ENCODE data around the gene TIMP4.

The TIMP4 gene

GRCh38 chr3:12158387-12159226 lies at the start of gene TIMP4:
TSS of gene TIMP4 (minus strand) at chr3:12158912. CDS start at chr3:12158840, 72 bp downstream.
- no peak for DNase-seq

GRCh38 chr3:12205171-12205570 lies 46.5 kb upstream of the TIMP4 start:
- no peak for DNase-seq

GRCh38 chr3:12201813-12202212 lies 43.1 kb upstream of the TIMP4 start:
- no peak for DNase-seq

GRCh38 chr3:12198301-12198700 lies 39.6 kb upstream of the TIMP4 start:
- no peak for DNase-seq

- no peak for DNase-seq
These were observed 38.8 kb upstream of the TIMP4 start for GRCh38 chr3:12197475-12197874.

- DNase-seq, result no peak
These were observed 38.0 kb upstream of the TIMP4 start for GRCh38 chr3:12196684-12197083.

- DNase-seq, result no peak
These were observed 36.5 kb upstream of the TIMP4 start for GRCh38 chr3:12195231-12195630.

GRCh38 chr3:12194669-12195161 lies 36.0 kb upstream of the TIMP4 start:
- DNase-seq, result no peak

- DNase-seq, result no peak
These were observed 35.5 kb upstream of the TIMP4 start for GRCh38 chr3:12194209-12194608.

- peak; percentile 10 for DNase-seq
These were observed 34.9 kb upstream of the TIMP4 start for GRCh38 chr3:12193485-12194165.

- no peak for DNase-seq
These were observed 34.2 kb upstream of the TIMP4 start for GRCh38 chr3:12192655-12193484.

- no peak for DNase-seq
These were observed 33.5 kb upstream of the TIMP4 start for GRCh38 chr3:12192173-12192572.

GRCh38 chr3:12191559-12191958 lies 32.8 kb upstream of the TIMP4 start:
- DNase-seq, result no peak

GRCh38 chr3:12190832-12191231 lies 32.1 kb upstream of the TIMP4 start:
- DNase-seq, result no peak

- DNase-seq, result no peak
These were observed 31.6 kb upstream of the TIMP4 start for GRCh38 chr3:12190221-12190807.

GRCh38 chr3:12188681-12189287 lies 30.1 kb upstream of the TIMP4 start:
- DNase-seq, result no peak

GRCh38 chr3:12188328-12188648 lies 29.6 kb upstream of the TIMP4 start:
- no peak for DNase-seq

- DNase-seq, result no peak
These were observed 29.0 kb upstream of the TIMP4 start for GRCh38 chr3:12187448-12188327.

GRCh38 chr3:12186515-12187286 lies 28.0 kb upstream of the TIMP4 start:
- no peak for DNase-seq

GRCh38 chr3:12186046-12186445 lies 27.3 kb upstream of the TIMP4 start:
- DNase-seq, result no peak

All from CD4-positive, alpha-beta T cell treated with Interleukin-12 subunit alpha and Interleukin-12 subunit beta, for 1 hour (primary cell).